KOPT-K1 (cell line): ENCODE measurements around the gene HOOK2.
A peak's percentile ranks its signal among the peaks of the same experiment; 100 is the strongest.

Experiments
- H3K27ac ChIP-seq: fragments of 200-600 bp; sonication (generic); 2 replicates; pipeline ENCODE4 v1.5.1; 2016; ENCODE audit warnings: antibody characterized with exemption, mild to moderate bottlenecking, low read depth, low read length; ENCODE audit not compliant: poor library complexity, severe bottlenecking
- H3K36me3 ChIP-seq: fragments of 200-600 bp; sonication (generic); 2 replicates; pipeline ENCODE4 v1.5.1; 2017; ENCODE audit warnings: antibody characterized with exemption, mild to moderate bottlenecking, low read length, moderate library complexity; ENCODE audit not compliant: insufficient read depth
- H3K9me3 ChIP-seq: fragments of 200-600 bp; sonication (generic); 2 replicates; pipeline ENCODE4 v1.5.1; 2017; ENCODE audit warnings: antibody characterized with exemption, low read length, mild to moderate bottlenecking; ENCODE audit not compliant: insufficient read depth, poor library complexity, severe bottlenecking

Gene HOOK2

DNA sequence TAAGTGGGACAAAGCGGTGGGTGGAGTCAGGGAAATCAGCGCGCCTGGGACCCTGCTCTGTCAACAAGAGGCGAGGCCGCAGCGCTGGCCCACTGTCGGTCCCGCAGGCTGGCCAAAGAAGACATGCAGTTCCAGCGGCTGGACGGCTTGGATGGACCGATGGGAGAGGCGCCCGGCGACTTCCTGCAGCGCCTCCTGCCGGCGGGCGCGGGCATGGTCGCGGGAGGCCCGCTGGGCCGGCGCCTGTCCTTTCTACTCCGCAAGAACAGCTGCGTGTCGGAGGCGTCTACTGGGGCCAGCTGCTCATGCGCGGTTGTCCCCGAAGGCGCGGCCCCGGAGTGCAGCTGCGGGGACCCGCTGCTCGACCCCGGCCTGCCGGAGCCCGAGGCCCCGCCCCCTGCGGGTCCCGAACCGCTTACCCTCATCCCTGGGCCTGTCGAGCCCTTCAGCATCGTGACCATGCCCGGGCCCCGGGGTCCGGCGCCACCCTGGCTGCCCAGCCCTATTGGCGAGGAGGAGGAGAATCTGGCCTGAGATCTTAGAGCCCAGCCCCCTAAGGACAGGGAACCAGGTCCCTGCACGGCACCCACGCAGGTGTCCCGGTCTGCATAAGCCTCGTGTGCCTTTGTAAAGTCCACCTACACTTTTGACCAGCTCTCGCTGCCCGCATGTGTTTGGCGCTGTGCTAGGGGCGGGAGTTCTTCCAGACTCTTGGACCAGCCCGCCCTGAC is 17.6 kb downstream of the HOOK2 start:
- no peaks in the 10 kb centered on the region for H3K36me3 ChIP-seq
- H3K27ac ChIP-seq, result no peak overlapping the region

DNA sequence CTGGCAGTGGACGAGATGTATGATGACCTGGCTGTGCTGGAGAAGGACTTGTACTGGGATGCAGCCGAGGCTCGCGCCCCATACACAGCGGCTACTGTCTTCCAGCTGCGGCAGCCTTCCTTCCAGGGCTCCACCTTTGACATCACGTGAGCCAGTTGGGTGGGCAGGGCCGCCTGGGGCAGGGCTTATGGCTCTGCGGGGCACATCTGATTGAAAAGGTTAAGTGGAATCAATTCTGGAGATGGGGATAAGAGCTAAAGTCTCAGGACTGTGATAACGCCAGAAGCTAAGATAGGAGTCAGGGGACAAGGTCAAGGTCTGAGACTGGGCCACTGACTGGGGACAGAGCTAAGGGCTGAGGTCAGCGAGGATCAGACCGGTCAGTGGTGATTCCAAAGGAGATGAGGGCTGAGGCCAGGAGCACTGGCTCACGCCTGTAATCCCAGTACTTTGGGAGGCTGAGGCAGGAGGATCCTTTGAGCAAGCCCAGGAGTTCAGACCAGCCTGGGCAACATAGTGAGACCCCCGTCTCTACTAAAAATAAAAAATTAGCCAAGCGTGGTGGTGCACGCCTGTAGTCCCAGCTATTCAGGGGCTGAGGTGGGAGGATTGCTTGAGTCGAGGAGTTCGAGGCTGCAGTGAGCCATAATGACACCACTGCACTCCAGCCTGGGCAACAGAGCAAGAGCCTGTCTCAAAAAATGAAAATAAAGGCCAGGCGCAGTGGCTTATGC is 19.0 kb downstream of the HOOK2 start:
- Histone ChIP-seq H3K36me3 (no peaks in the 10 kb centered on the region), H3K27ac (no peak overlapping the region), H3K9me3 (no peaks in the 10 kb centered on the region)

More for the DNA sequence above, 17.6 kb downstream of the HOOK2 start:
- no peaks in the 10 kb centered on the region for H3K9me3 ChIP-seq

DNA sequence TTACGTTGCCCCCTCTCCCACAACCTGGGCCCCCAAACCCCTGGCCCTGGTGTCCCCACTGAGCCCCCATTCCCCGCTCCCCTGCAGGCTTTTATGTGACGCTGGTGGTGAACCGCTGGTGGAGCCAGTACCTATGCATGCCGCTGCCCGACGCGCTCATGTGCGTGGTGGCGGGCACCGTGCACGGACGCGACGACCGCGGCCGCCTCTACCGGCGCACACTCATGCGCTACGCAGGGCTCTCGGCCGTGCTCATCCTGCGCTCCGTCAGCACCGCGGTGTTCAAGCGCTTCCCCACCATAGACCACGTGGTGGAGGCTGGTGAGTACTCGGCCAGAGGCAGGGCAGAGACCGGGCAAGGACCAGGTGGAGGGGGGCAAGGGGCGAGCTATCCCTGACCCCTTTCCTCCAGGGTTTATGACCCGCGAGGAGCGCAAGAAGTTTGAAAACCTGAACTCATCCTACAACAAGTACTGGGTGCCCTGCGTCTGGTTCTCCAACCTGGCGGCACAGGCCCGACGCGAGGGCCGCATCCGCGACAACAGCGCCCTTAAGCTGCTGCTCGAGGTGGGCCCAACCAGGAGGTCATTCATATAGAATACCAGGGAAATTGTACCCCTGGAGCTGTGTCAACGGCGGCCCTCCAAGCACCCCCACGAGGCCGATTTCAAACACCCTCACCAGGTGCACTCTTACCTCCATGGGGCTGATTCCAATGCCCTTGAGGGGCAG is 20.7 kb downstream of the HOOK2 start:
- H3K36me3 ChIP-seq, result no peaks in the 10 kb centered on the region
- no peak overlapping the region for H3K27ac ChIP-seq
- no peaks in the 10 kb centered on the region for H3K9me3 ChIP-seq

DNA sequence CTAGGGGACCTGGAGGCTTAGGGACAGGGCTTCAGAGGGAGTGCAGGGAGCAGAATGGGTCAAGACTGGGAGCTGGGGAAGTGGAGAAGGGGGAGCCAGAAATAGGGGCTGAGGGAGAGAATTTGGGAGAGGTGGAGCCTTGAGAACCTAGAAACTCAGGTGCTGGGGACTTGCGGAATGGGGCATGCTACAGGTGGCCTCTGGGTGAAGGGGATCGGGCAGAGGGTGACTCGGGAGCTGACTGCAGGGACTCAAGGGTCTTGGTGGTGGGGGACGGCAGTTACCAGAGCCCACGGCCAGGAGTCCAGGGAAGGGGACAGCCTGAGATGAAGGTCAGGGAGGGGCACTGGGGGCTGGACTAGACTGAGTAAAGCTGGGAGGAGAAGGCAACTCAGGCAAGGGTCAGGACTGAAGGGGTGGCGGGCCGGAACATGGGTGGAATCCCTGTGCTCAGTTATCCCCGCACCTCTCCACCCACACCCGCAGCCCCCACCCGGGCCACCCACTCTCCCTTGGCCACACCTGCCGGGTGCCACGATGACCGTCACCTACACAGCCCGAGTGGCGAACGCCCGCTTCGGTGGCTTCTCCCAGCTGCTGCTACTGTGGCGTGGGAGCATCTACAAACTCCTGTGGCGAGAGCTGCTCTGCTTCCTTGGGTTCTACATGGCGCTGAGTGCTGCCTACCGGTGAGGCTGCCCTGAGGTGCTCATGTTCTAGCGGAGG is 23.1 kb downstream of the HOOK2 start:
- H3K36me3 ChIP-seq, result peaks cover 11% of the 10 kb centered on the region
- H3K27ac ChIP-seq, result no peak overlapping the region
- H3K9me3 ChIP-seq, result no peaks in the 10 kb centered on the region

DNA sequence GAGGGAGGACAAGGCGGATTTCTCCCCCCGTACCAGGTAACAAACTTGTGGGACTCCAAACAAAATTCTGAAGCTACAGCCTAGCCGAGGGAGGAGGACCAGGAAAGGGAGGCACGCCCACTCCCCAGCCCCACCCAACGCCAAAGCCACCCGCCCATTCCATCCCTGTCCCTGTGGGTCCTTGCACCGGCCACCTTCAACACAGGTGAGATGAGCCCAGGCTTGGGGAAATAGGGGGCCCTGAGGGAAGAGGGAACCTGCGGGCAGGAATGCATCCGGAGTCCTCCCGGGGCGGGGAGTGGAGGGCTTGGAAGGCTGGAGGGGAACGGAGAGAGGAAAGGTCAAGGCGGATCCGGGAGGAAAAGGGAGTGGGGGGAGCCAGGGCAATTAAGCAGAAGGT is 23.7 kb downstream of the HOOK2 start, which contains the start of gene BEST2:
TSS of gene BEST2 (plus strand) at position 157 of the 400 bp plus-strand sequence. CDS start 802 bp downstream, outside the sequence.
- H3K9me3 ChIP-seq, result no peaks in the 10 kb centered on the region
- no peak within 1 kb of the TSS for H3K27ac ChIP-seq
- peaks cover 15% of the 10 kb centered on the region for H3K36me3 ChIP-seq

DNA sequence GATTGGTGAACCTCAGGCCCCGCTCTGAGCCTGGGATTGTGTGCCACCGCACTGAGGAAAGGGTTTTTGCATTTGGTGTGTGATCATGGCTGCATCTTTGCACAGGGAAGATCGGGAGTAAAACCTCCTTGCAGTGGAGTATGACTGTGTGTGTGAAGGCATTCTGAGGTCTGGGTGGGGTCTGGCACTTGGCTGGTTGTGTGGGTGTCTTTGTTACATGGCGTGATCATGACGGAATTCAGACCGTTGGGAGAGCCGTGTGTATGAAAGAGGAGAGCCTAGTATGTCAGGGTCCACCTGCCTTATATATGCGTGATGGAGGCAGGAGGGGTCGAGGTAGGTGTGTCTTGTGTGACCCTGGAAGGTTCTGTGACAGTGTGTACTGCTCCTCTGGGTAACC is 24.5 kb downstream of the HOOK2 start:
- Histone ChIP-seq H3K36me3 (peaks cover 22% of the 10 kb centered on the region), H3K27ac (no peak overlapping the region), H3K9me3 (no peaks in the 10 kb centered on the region)

DNA sequence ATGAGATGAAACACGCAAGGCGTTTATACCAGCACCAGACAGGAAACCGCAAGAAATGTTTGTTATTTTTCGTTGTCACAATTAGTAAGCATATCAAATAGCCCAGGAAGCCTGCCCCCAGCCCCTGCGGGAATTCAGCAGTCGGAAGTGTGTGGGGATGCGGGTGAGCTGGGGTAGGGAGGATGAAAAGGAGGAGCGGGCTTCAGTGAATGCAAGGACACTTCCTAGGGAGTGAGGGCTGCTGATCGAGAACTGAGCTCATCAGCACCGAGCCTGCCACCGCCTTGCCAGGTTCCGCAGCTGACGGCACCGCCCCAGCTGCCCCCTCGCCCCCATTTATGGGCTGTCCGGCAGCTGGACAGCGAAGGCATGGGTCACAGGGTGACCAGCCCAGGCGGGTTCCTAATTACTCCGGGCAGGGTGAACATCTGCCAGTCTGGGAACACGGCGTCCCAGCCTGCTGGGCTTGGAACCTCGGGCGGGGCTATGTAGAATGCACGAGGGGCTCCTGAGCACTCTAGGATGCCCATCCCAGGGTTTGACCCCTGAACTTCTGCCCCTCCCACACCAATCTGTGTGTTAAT is 25.3 kb downstream of the HOOK2 start:
- H3K9me3 ChIP-seq, result no peaks in the 10 kb centered on the region
- H3K36me3 ChIP-seq, result peaks cover 31% of the 10 kb centered on the region
- H3K27ac ChIP-seq, result no peak overlapping the region

DNA sequence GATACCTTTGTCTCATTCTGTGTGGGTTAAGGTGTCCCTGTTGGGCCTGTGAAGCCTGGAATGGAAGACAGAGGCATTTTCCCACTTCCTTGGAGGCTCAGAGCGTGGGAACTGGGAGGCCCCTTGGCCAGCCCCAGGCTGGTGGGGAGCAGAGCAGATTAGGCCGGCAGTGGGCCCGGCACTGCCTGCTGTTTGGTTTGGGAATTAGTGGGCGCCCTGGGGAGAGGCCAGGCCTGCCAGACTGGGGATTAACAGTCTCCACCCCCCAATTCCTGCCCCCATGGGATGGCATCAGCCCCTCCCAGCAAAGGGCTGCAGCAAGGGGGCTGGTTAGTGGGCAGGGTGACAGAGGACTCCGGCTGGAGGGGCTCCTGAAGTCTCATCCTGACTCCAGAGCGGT is 26.9 kb downstream of the HOOK2 start:
- H3K36me3 ChIP-seq, result peaks cover 40% of the 10 kb centered on the region
- no peak overlapping the region for H3K27ac ChIP-seq
- H3K9me3 ChIP-seq, result no peaks in the 10 kb centered on the region

DNA sequence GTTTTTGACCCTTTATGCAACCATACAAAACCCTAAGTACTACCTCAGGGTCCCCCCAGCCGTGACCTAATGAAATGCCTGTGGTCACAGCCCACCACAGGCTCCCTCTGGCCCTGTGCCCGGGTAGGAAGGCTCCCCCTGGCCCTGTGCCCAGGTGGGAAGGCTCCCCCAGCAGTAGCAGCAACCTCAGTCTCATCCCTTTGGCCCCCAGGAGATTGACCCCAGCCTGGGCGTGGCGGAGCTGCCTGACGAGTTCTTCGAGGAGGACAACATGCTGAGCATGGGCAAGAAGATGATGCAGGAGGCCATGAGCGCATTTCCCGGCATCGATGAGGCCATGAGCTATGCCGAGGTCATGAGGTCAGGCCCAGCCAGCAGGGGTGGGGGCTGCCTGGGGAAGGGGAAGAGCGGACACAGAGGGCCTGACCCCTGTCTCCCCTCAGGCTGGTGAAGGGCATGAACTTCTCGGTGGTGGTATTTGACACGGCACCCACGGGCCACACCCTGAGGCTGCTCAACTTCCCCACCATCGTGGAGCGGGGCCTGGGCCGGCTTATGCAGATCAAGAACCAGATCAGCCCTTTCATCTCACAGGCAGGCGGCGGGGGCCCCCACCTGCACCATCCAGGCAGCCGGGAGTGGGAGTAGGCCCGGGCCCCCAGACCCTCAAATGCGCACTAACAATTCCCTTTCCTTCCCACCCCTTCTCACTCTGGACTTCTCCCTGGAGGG is 30.0 kb downstream of the HOOK2 start:
- H3K9me3 ChIP-seq, result no peaks in the 10 kb centered on the region

DNA sequence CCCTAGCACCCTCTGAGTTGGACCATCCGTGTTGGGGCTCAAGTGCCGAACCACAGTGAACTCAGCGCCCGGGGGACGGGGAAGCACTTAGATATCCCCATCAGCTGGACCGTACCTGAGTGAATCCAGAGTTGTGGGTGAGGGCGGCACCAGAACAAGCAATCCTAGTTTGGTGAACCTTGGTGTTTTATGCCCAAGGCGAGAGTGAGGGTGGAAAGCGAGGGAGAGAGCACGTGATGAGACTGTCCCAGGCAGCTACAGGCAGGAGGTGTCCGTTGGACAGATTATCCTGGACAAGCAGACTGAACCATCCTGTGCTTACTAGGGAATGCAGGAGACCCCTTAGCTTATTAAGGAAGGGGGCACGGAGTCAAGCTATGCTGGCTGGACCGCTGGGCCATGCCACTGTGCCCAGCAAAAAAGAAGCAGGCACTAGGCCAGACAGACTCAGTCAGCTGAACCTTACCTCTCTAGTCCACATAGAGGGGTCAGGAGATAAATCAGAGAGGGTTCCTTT is 37.5 kb downstream of the HOOK2 start:
- Histone ChIP-seq H3K36me3 (peaks cover 23% of the 10 kb centered on the region; the same call in 1 of the 2 replicates), H3K27ac (peak overlapping the region; percentile 74), H3K9me3 (no peaks in the 10 kb centered on the region)

More for the DNA sequence above, 30.0 kb downstream of the HOOK2 start:
- no peak overlapping the region for H3K27ac ChIP-seq
- H3K36me3 ChIP-seq, result peaks cover 47% of the 10 kb centered on the region

DNA sequence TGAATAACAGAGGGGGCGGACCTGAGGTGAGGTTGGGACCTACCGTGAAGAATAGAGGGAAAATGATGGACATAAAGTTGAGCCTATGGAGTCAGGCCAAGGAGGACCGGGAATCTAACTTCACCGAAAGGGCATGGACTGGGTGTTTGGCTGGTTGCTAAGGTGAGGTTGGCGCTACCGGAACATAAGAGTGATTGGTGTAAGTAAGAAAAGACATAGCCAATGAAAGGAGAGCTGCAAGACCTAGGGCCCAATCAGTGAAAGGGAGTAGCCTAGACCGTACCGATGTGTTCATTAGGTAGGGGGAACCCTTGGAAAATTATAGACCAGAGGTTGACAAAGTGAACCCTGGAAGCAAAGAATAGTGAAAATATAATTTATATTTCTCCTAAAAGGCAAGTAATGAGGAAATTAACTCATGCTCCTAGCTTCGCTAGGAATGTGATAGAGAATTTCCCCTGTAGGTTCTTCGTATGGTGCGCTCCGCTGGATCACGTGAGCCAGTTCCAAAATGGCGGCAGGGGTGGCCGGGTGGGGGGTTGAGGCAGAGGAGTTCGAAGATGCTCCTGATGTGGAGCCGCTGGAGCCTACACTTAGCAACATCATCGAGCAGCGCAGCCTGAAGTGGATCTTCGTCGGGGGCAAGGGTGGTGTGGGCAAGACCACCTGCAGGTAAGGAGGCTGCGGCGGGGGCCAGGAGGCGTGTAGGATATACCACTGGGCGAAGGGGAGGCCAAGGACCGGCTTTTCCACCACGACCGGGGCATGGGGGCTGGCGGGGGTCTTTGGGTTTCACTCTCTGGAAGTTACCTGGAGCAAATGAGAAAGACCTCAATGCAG is 38.1 kb downstream of the HOOK2 start, which contains the start of gene GET3:
TSS of gene GET3 (plus strand) at position 503 of the 840 bp plus-strand sequence. CDS start at position 512, 9 bp downstream.
- Histone ChIP-seq H3K36me3 (peaks cover 22% of the 10 kb centered on the region), H3K27ac (peak within 1 kb of the TSS; percentile 74), H3K9me3 (no peaks in the 10 kb centered on the region)

DNA sequence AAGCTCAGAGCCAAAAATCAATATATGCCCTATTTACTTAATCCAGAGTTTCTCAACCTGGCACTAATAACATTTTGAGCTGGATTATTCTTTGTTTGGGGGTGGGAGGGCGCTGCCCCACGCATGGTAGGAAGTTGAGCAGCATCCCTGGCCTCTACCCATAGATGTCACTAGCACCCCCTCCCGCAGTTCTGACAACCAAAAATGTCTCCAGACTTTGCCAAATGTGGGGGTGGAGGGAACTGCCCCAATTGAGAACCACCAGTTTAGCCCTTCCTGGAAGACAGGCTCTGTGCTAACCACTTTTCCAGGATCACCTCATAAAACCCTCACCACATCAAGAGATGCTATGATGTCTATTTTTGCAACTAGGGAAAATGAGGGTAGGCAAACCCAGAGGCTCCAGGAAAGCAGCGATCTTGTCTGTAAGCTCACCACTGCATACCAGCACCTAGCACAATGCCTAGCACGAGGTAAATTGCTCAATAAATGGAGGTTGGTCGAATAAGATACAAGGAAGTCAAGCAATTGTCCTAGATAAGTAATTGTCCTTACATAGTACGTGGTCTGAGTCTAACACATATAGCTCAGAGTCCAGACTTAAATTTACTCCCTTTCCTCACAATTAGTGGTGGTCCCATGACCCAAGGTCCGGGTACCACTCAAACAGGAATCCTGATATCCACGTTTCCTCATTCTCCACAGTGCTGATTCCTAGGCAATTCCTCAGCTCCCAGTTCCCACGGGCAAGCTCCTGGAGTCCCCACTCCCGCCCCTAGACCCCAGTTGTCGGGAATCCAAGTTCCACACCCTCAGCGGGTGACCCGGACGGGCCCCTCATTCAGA is 41.8 kb downstream of the HOOK2 start:
- Histone ChIP-seq H3K9me3 (no peaks in the 10 kb centered on the region), H3K27ac (peak overlapping the region; percentile 98), H3K36me3 (peaks cover 43% of the 10 kb centered on the region)
